ENCODE results near the gene CPE. TPM values are rescaled to one million over a fixed set of nuclear protein-coding genes. Genes with fewer than 3 reads are reported as not detected.

CPE gene
- total RNA-seq, 1 donor from 2014 or later: 43.6 TPM

DNA sequence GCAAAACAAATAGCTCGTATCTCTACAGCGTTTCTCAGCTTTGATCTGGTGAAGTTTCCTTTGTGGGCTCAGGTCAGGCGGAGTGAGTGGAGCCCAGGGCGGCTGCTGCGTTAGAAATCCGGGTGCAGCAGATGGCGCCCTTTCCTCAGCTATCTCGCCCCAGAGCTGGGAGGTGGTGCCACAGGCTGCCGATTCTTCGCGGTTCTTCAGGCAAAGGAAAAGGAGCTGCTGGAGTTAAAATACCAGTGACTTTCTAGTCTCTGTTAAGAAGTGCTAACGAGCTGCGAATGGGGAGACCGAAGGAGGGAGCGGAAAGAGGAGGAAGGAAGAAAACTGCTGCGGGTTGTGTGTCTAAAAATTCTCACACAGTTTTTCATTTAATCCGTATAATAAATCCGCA, 114.6 kb downstream of the CPE start:
- H3K27ac ChIP-seq: no peak overlapping the region
- peaks cover 17% of the 10 kb centered on the region for H3K4me1 ChIP-seq
- Mint-ChIP-seq H3K27me3 (ENCODE audit: insufficient read depth, low read depth) (peaks cover 3% of the 10 kb centered on the region), H3K9me3 (no peaks in the 10 kb centered on the region), H3K36me3 (peaks cover 13% of the 10 kb centered on the region), H3K4me1 (peaks cover 4% of the 10 kb centered on the region), H3K4me3 (no peak overlapping the region), H3K27ac (no peak overlapping the region)
- no peaks in the 10 kb centered on the region for H3K79me2 ChIP-seq (ENCODE audit: low read depth)
- TF ChIP-seq EZH2phosphoT487 (IDR thresholded peaks at IDR 0.05): no peak
- TF ChIP-seq, protein P1, sequence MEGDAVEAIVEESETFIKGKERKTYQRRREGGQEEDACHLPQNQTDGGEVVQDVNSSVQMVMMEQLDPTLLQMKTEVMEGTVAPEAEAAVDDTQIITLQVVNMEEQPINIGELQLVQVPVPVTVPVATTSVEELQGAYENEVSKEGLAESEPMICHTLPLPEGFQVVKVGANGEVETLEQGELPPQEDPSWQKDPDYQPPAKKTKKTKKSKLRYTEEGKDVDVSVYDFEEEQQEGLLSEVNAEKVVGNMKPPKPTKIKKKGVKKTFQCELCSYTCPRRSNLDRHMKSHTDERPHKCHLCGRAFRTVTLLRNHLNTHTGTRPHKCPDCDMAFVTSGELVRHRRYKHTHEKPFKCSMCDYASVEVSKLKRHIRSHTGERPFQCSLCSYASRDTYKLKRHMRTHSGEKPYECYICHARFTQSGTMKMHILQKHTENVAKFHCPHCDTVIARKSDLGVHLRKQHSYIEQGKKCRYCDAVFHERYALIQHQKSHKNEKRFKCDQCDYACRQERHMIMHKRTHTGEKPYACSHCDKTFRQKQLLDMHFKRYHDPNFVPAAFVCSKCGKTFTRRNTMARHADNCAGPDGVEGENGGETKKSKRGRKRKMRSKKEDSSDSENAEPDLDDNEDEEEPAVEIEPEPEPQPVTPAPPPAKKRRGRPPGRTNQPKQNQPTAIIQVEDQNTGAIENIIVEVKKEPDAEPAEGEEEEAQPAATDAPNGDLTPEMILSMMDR (IDR thresholded peaks at IDR 0.05): peak; percentile 89
- no peak for TF ChIP-seq EZH2 (IDR thresholded peaks at IDR 0.05)
- H2AFZ ChIP-seq (replicated peaks): peak overlapping the region; percentile 51
- no peaks in the 10 kb centered on the region for H4K20me1 ChIP-seq (ENCODE audit: low read depth)
- peak; percentile 91 for DNase-seq (ENCODE audit: low spot score)
- H3K9me3 ChIP-seq (ENCODE audit: low read depth): no peaks in the 10 kb centered on the region
- H3K36me3 ChIP-seq: no peaks in the 10 kb centered on the region
- peak overlapping the region; percentile 66 for H3K4me2 ChIP-seq
- H3K27me3 ChIP-seq: peaks cover 7% of the 10 kb centered on the region
- H3F3A ChIP-seq (ENCODE audit: low read depth): peaks cover 11% of the 10 kb centered on the region
- no peak overlapping the region for H3K9ac ChIP-seq
- H3K4me3 ChIP-seq: no peak overlapping the region

DNA sequence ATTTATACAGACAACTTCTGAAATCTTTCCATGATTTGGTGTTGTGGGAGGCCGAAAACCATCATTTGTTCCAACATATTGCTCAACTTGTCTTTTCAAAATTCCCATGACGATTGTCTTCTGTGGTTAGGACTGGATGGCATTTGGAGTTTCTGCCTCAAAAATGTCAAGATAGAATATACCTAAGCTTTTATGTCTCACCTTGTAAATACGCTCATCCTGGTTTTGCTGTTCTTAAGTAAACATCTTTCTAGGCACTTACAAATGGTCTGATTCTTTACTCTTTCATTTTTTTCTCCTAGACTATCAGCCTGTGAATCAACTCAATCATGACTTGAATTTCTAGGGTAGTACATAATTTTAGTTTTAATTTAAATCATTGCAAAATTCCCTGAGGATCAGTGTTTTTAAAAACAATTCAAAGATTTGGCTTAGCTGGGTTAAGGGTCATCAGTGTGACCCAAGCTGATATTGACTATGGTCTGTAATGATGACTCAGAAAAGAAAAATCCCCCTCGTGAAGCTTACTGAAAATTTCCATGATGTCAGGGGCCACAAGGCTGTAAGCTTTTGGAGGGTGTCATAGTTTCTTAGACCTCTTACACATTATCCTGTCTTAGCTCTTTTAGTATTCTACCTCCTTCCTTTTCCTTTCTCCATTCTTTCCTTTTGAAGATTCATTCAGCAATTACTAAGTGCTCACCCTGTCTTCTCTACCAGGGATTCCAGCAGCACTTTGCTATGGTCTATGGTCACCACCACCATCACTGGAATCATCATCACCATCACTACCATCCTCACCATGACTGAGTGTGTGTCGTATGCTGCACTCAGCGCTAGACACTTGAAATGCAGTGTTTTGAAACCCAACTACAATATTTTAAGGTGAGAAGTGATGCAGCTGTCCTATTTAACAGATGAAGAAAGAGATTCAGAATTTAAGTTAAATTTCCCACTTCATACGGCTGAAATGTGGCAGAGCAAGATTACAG, 124.4 kb downstream of the CPE start:
- Histone ChIP-seq H3K4me3 (no peak overlapping the region), H3F3A (ENCODE audit: low read depth) (no peaks in the 10 kb centered on the region), H3K9me3 (ENCODE audit: low read depth) (no peaks in the 10 kb centered on the region), H3K4me1 (no peaks in the 10 kb centered on the region), H3K79me2 (ENCODE audit: low read depth) (no peaks in the 10 kb centered on the region), H3K4me2 (no peak overlapping the region), H2AFZ (replicated peaks) (no peak overlapping the region), H3K27ac (no peak overlapping the region), H3K36me3 (no peaks in the 10 kb centered on the region), H3K9ac (no peak overlapping the region), H3K27me3 (no peaks in the 10 kb centered on the region), H4K20me1 (ENCODE audit: low read depth) (no peaks in the 10 kb centered on the region)
- peaks cover 15% of the 10 kb centered on the region for H3K36me3 Mint-ChIP-seq
- H3K9me3 Mint-ChIP-seq: no peaks in the 10 kb centered on the region
- DNase-seq (ENCODE audit: low spot score): no peak
- no peak overlapping the region for H3K4me3 Mint-ChIP-seq
- TF ChIP-seq EZH2phosphoT487 (IDR thresholded peaks at IDR 0.05): no peak
- no peak for TF ChIP-seq EZH2 (IDR thresholded peaks at IDR 0.05)
- TF ChIP-seq, protein P1 (IDR thresholded peaks at IDR 0.05): no peak
- H3K27me3 Mint-ChIP-seq (ENCODE audit: insufficient read depth, low read depth): no peaks in the 10 kb centered on the region
- no peak overlapping the region for H3K27ac Mint-ChIP-seq
- H3K4me1 Mint-ChIP-seq: peaks cover 13% of the 10 kb centered on the region

DNA sequence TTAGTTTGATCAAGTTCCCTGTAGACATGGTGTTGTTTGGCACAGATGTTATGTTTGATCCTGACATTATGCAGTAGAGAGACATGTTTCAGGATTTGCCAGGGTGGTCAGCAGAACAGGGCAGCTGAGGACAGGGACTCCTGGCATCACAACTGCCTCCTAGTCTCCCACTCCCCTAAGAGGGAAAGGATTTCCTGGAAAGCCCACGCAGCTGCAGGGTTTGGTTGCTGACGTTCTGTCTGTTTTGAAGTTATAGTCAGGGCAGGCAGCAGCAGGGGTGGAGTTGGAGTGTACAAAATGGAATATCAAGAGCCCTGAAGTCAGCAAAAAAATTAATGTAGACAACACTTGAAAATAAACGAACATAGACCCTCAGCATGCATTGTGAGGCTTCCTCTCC, 125.4 kb downstream of the CPE start:
- Histone ChIP-seq H3K79me2 (ENCODE audit: low read depth) (no peaks in the 10 kb centered on the region), H2AFZ (replicated peaks) (no peak overlapping the region), H3K36me3 (no peaks in the 10 kb centered on the region), H3K4me1 (no peaks in the 10 kb centered on the region), H3F3A (ENCODE audit: low read depth) (no peaks in the 10 kb centered on the region), H3K4me3 (no peak overlapping the region), H3K9ac (no peak overlapping the region), H3K27ac (no peak overlapping the region), H3K9me3 (ENCODE audit: low read depth) (no peaks in the 10 kb centered on the region), H4K20me1 (ENCODE audit: low read depth) (no peaks in the 10 kb centered on the region), H3K4me2 (no peak overlapping the region), H3K27me3 (no peaks in the 10 kb centered on the region)
- Mint-ChIP-seq H3K4me3 (no peak overlapping the region), H3K27ac (no peak overlapping the region), H3K27me3 (ENCODE audit: insufficient read depth, low read depth) (peaks cover 2% of the 10 kb centered on the region), H3K9me3 (no peaks in the 10 kb centered on the region), H3K36me3 (peaks cover 6% of the 10 kb centered on the region), H3K4me1 (peaks cover 13% of the 10 kb centered on the region)
- no peak for TF ChIP-seq EZH2 (IDR thresholded peaks at IDR 0.05)
- no peak for TF ChIP-seq EZH2phosphoT487 (IDR thresholded peaks at IDR 0.05)
- TF ChIP-seq, protein P1 (IDR thresholded peaks at IDR 0.05): no peak
- DNase-seq (ENCODE audit: low spot score): no peak
